ENCODE results near the gene FBL. TPM values are rescaled to one million over a fixed set of nuclear protein-coding genes. Genes with fewer than 3 reads are reported as not detected.

FBL gene
- total RNA-seq, 1 experiment from 2014 or later, result 437 TPM

DNA sequence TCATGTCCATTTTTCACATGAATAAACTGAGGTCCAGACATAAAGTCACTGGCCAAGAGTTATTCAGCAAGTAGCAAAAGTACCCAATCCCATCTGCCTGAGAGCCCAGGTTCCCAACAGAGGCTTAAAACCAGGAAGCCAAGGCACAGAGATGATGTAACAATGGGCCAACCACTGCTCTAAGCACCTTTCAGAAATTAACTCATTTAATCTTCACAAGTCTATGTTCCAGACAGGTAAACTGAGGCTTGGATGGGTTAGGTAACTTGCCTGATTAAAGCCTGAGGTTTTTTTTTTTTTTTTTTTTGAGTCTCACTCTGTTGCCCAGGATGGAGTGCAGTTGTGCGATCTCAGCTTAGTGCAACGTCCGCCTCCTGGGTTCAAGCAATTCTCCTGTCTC is 8.2 kb downstream of the FBL start:
- Histone ChIP-seq H3K4me2 (no peak overlapping the region), H3K27me3 (ENCODE audit: insufficient read depth, low read depth) (no peaks in the 10 kb centered on the region), H2AFZ (no peak overlapping the region), H3K4me3 (no peak overlapping the region), H3F3A (ENCODE audit: insufficient read depth, low read depth) (no peaks in the 10 kb centered on the region), H3K36me3 (ENCODE audit: low read depth) (peaks cover 48% of the 10 kb centered on the region), H3K9me3 (ENCODE audit: insufficient read depth, low read depth) (no peaks in the 10 kb centered on the region), H3K79me2 (ENCODE audit: low read depth) (peaks cover 31% of the 10 kb centered on the region), H3K4me1 (replicated peaks; ENCODE audit: insufficient read depth) (no peaks in the 10 kb centered on the region), H3K9me2 (ENCODE audit: insufficient read depth) (no peaks in the 10 kb centered on the region), H4K20me1 (ENCODE audit: insufficient read depth) (peaks cover 35% of the 10 kb centered on the region), H3K27ac (no peak overlapping the region)
- ChIA-PET POLR2A (ENCODE audit: unreplicated experiment) (no interaction called here), CTCF (no interaction called here)
- no peak for DNase-seq
- no peak for TF ChIP-seq EZH2 (IDR thresholded peaks at IDR 0.05; ENCODE audit: low read depth)
- TF ChIP-seq, protein P1, sequence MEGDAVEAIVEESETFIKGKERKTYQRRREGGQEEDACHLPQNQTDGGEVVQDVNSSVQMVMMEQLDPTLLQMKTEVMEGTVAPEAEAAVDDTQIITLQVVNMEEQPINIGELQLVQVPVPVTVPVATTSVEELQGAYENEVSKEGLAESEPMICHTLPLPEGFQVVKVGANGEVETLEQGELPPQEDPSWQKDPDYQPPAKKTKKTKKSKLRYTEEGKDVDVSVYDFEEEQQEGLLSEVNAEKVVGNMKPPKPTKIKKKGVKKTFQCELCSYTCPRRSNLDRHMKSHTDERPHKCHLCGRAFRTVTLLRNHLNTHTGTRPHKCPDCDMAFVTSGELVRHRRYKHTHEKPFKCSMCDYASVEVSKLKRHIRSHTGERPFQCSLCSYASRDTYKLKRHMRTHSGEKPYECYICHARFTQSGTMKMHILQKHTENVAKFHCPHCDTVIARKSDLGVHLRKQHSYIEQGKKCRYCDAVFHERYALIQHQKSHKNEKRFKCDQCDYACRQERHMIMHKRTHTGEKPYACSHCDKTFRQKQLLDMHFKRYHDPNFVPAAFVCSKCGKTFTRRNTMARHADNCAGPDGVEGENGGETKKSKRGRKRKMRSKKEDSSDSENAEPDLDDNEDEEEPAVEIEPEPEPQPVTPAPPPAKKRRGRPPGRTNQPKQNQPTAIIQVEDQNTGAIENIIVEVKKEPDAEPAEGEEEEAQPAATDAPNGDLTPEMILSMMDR (conservative IDR thresholded peaks at IDR 0.05), result no peak
- intact Hi-C loops (cut with micrococcal nuclease; ENCODE audit: unreplicated experiment), result no loop called here
- BruUV-seq (replicated peaks), result no TSS peak

DNA sequence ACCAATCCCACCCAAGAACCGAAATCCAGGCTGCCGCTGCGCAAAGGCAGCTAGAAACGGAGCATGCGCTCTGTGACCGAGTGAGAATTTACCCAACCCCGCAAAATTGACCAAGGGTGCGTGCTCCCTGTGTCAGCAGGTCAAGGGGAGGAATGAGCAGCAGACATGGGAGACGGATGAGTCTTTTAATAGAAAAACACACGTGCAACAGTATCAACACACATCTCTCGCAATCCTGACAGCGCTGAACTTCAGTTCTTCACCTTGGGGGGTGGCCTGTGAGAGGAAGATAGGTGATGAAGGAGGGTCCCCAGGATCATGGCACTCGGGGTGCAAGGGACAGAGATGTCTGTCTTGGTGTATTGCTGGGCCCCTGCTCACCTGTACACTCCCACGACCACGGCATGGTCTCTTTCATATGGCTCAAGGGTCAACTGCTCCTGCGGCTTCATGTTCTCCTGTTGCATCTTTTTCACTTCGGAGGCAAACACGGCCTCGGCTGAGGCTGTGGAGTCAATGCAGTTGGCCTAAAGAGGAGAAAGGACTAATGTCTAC is 11.8 kb downstream of the FBL start:
- no peaks in the 10 kb centered on the region for H3K9me2 ChIP-seq (ENCODE audit: insufficient read depth)
- ChIA-PET POLR2A (ENCODE audit: unreplicated experiment) (interaction anchor here (0.6 kb wide), 1 partner anchor 336 kb away, joined by 4 read pairs; no protein-coding TSS in a partner anchor), CTCF (interaction anchor here (0.5 kb wide), 1 partner anchor 404 kb away, joined by 4 read pairs; no protein-coding TSS in a partner anchor)
- no peaks in the 10 kb centered on the region for H3K9me3 ChIP-seq (ENCODE audit: insufficient read depth, low read depth)
- TF ChIP-seq, protein P1 (conservative IDR thresholded peaks at IDR 0.05), result no peak
- TF ChIP-seq EZH2 (IDR thresholded peaks at IDR 0.05; ENCODE audit: low read depth), result no peak
- no peaks in the 10 kb centered on the region for H3K27me3 ChIP-seq (ENCODE audit: insufficient read depth, low read depth)
- DNase-seq, result no peak
- H3K79me2 ChIP-seq (ENCODE audit: low read depth), result no peaks in the 10 kb centered on the region
- no TSS peak for BruUV-seq (replicated peaks)
- H3K27ac ChIP-seq, result no peak overlapping the region
- peaks cover 43% of the 10 kb centered on the region for H3K36me3 ChIP-seq (ENCODE audit: low read depth)
- H3K4me2 ChIP-seq, result no peak overlapping the region
- no peak overlapping the region for H3K4me3 ChIP-seq
- no peak overlapping the region for H2AFZ ChIP-seq
- no peaks in the 10 kb centered on the region for H3F3A ChIP-seq (ENCODE audit: insufficient read depth, low read depth)
- H3K4me1 ChIP-seq (replicated peaks; ENCODE audit: insufficient read depth), result no peaks in the 10 kb centered on the region
- H4K20me1 ChIP-seq (ENCODE audit: insufficient read depth), result 0 out of 2 replicates have a peak, but pooled peaks cover 5% of the 10 kb centered on the region
- intact Hi-C loops (cut with micrococcal nuclease; ENCODE audit: unreplicated experiment), result no loop called here

DNA sequence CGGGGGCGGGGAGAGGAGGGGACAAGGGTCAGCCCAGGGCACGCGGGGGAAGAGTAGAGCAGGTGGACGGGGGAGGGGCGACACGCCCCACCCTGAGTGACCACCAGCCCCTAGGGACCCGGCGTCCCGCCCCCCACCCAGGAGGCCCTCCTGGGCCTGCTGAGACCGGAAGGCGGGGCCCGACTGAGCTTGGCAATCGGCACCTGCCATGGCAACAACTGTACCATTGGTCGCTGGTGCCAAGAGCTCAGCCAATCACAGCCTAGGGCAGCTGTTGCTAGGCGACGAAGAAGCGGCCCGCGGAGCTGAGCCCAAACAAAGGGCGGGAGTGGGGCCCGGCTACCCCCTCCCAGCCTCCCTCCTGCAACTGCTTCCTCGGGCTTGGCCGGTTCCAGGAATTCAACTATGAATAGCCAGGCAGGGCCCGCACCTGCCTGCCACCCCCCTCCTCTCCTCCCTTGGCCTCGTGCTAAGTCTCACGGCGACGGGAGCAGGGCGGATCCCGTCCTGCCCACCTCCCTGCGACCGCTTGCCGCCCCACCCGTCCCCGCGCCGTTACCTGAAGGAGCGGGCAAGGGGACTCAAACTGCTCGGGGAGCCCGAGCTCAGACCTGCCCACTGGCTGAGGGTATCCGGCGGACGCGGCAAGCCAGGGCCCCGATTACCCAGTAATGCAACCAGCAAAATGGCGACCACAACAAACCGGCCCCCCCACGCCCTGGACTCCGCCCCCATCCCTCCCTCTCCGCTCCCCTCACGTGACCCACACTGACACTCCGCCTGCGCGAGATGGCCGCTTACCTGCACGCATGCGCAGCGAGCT is 12.5 kb downstream of the FBL start, which contains the start of gene DYRK1B:
Gene DYRK1B, minus strand, starts transcription at position 699 of the 823 bp plus-strand sequence. CDS start 2,295 bp downstream, outside the sequence.
- Histone ChIP-seq H3K4me1 (replicated peaks; ENCODE audit: insufficient read depth) (no peaks in the 10 kb centered on the region), H4K20me1 (ENCODE audit: insufficient read depth) (0 out of 2 replicates have a peak, but pooled peaks cover 4% of the 10 kb centered on the region), H3K36me3 (ENCODE audit: low read depth) (peaks cover 38% of the 10 kb centered on the region), H3K4me3 (no peak within 1 kb of the TSS), H3K9me3 (ENCODE audit: insufficient read depth, low read depth) (no peaks in the 10 kb centered on the region), H3K27ac (no peak within 1 kb of the TSS), H3F3A (ENCODE audit: insufficient read depth, low read depth) (0 out of 2 replicates have a peak, but pooled peaks cover 3% of the 10 kb centered on the region), H3K27me3 (ENCODE audit: insufficient read depth, low read depth) (no peaks in the 10 kb centered on the region), H2AFZ (no peak within 1 kb of the TSS), H3K9me2 (ENCODE audit: insufficient read depth) (no peaks in the 10 kb centered on the region), H3K79me2 (ENCODE audit: low read depth) (no peaks in the 10 kb centered on the region), H3K4me2 (no peak within 1 kb of the TSS)
- intact Hi-C loops (cut with micrococcal nuclease; ENCODE audit: unreplicated experiment), result no loop called here
- peak in 1 of 2 experiments; percentile 95 for DNase-seq
- ChIA-PET CTCF (interaction anchor here (0.5 to 1.0 kb wide), 3 partner anchors 13 to 404 kb away, joined by 3 to 4 read pairs (median 3); partner anchors contain the start of gene FBL), POLR2A (ENCODE audit: unreplicated experiment) (interaction anchor here (0.6 to 1.0 kb wide), 8 partner anchors 13 to 775 kb away, joined by 3 to 13 read pairs (median 7); partner anchors contain the start of genes PSMC4 and RPS16)
- BruUV-seq (replicated peaks), result TSS peak; percentile 32
- TF ChIP-seq, protein P1 (conservative IDR thresholded peaks at IDR 0.05), result no peak
- TF ChIP-seq EZH2 (IDR thresholded peaks at IDR 0.05; ENCODE audit: low read depth), result no peak

Data from PC-9 (cell line).